ENCODE data around the gene IRF2BP1. TPM values are rescaled to one million over a fixed set of nuclear protein-coding genes. Genes with fewer than 3 reads are reported as not detected.

The IRF2BP1 gene
- total and polyA plus RNA-seq, 12 donors = 3.8 to 57.0 (median 35.8) TPM

DNA sequence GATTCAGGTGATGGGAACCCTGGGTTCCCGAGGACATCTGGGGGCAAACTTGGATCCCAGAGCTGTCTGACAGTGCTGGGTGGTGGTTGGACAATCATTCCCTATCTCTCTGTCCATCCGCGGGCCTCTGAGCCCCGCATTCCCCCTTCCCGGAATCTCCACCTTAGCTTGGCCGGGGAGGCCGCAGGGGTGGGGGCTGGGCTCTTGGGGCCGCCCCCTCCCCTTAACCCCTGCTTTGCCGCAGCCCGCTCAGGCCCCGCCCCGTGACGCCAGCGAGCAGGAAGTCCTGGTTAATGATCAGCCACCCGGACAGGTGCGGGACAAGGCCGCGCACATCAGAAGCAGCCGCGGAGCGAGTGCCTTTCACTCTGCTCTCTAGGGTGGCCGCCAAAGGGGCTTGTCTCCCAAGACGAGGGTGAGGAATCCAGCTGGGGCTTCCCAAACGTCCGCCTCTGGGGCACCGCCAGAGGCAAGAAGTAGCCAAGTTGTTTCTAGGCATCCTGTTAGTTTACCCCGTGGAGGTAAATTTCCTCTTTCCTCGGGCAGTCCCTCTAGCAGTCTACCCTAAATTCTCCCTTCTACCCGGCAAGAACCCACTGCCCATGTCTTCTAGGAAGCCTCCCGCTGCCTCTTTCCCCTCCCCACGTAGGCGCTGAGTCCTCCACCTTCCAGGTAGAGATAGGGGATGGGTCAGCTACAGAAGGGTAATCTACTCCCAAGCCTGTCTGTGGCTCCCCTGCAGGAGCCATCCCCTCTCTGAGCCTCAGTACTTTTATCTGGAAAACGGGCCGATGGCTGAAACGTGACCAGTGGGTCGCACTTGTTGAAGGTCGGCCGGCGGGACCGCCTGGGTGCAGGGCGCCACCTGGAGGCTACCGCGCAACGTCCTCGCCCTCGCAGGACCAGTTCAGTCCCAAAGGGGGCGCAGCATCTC lies 3.0 kb downstream of the IRF2BP1 start:
- H3K36me3 ChIP-seq (replicated peaks in 1 of 2) = peaks cover 0 to 9% of the 10 kb centered on the region in 2 donors
- H3K27me3 ChIP-seq = no peaks in the 10 kb centered on the region
- peak overlapping the region in 1 of 5 donors; percentile 29 for H3K27ac ChIP-seq
- no peaks in the 10 kb centered on the region for H3K9me3 ChIP-seq (replicated peaks in 1 of 3)
- DNase-seq = peak; percentile 72 to 93 (median 87)
- H3K4me1 ChIP-seq (replicated peaks in 1 of 2) = peaks cover 4 to 41% of the 10 kb centered on the region in 2 donors
- H3K4me3 ChIP-seq = peak overlapping the region in 1 of 4 donors; percentile 52
- TF ChIP-seq POLR2A (IDR thresholded peaks at IDR 0.05) = no peak
- TF ChIP-seq, protein P1, sequence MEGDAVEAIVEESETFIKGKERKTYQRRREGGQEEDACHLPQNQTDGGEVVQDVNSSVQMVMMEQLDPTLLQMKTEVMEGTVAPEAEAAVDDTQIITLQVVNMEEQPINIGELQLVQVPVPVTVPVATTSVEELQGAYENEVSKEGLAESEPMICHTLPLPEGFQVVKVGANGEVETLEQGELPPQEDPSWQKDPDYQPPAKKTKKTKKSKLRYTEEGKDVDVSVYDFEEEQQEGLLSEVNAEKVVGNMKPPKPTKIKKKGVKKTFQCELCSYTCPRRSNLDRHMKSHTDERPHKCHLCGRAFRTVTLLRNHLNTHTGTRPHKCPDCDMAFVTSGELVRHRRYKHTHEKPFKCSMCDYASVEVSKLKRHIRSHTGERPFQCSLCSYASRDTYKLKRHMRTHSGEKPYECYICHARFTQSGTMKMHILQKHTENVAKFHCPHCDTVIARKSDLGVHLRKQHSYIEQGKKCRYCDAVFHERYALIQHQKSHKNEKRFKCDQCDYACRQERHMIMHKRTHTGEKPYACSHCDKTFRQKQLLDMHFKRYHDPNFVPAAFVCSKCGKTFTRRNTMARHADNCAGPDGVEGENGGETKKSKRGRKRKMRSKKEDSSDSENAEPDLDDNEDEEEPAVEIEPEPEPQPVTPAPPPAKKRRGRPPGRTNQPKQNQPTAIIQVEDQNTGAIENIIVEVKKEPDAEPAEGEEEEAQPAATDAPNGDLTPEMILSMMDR (IDR thresholded peaks at IDR 0.05) = peak; percentile 85 to 98 (median 91)
- WGBS, 4 donors = 11 to 16% (median 13%) methylated on average over 21 to 47 of the region's 47 CpGs
- intact Hi-C loops (cut with DNase I) = loop anchor here in 1 of 2 donors (5.0 kb wide), 1 partner anchor 66 kb away; the partner anchor contains the start of gene RSPH6A

DNA sequence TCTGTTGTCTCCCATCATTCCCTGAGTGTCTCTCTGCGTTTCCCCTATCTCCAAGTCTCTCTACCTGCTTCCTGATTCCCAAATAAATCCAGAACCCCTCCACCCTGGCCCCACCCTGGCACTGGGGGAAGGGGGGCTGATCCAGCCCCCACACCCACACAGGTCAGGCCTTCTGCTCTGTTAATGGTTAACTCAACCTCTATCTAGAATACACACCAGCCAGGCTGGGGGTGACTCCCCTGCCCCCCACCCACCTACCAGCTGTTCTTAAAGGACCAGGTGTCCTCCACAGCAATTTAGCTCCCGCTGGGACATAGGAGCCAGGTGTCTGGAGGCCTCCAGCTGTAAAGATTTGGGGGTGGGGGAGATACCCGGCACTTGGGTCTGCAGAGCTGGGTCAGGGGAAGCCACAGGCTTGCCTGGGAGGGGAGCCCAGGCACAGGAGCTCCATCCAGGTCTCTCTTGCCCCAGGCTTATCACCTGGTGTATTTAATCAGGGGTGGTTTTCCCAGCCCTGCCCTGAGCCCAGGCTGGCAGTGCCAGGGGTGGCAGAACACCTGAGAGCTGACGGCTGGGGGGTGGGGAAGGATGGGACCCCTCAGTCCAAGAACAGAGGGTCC lies 3.9 kb downstream of the IRF2BP1 start:
- intact Hi-C loops (cut with DNase I) = loop anchor here in 1 of 2 donors (5.0 kb wide), 1 partner anchor 65 kb away; the partner anchor contains the start of gene RSPH6A
- Histone ChIP-seq H3K36me3 (replicated peaks in 1 of 2) (peaks cover 0 to 9% of the 10 kb centered on the region in 2 donors), H3K9me3 (replicated peaks in 1 of 3) (no peaks in the 10 kb centered on the region), H3K27me3 (no peaks in the 10 kb centered on the region), H3K27ac (no peak overlapping the region), H3K4me3 (peak overlapping the region in 1 of 4 donors; percentile 52), H3K4me1 (replicated peaks in 1 of 2) (peaks cover 4 to 33% of the 10 kb centered on the region in 2 donors)
- WGBS, 4 donors = 41 to 70% (median 60%) methylated on average over 3 to 4 of the region's 4 CpGs
- TF ChIP-seq, protein P1 (IDR thresholded peaks at IDR 0.05) = no peak
- TF ChIP-seq POLR2A (IDR thresholded peaks at IDR 0.05) = no peak
- no peak for DNase-seq

DNA sequence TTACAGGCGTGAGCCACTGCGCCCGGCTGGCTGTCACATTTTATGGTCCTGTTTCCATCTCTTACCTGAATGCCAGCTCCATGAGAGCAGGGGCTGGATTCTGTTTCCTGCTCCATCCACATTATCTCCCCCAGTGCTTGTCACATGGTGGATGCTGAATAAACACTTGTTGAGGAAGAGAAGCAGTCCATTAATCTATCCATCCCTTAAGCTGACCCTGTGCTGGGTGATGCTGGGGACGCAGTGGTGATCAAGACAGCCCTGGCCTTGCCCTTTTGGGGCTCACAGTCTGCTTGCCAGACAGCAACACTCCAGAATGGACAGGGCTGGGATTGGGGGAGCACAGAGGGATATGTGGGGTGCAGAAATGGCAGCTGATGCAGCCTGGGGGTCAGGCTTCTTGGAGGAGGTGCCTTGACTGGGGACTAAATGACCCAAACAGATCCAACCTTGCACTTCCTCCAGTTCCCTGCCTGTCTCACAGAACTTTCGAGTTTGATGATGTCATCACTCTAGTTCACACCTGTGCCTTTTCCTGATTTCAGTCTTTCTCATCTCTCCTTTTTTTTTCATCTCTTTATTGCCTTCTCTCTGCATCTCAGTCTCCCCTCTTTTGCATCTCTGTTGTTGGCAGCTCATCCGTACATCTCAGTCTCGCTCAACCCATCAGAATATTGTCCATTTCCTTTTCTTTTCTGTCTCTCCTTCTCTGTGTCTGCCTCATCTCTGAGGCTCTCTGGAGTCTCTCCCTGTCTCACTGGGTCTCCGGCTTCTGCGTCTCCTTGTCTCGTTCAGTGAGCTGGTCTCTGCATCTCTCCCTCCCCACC lies 4.6 kb downstream of the IRF2BP1 start:
- TF ChIP-seq, protein P1 (IDR thresholded peaks at IDR 0.05) = no peak
- no peak for TF ChIP-seq POLR2A (IDR thresholded peaks at IDR 0.05)
- Histone ChIP-seq H3K27ac (no peak overlapping the region), H3K9me3 (replicated peaks in 1 of 3) (no peaks in the 10 kb centered on the region), H3K4me1 (replicated peaks in 1 of 2) (peaks cover 4 to 33% of the 10 kb centered on the region in 2 donors), H3K4me3 (no peak overlapping the region), H3K27me3 (no peaks in the 10 kb centered on the region), H3K36me3 (replicated peaks in 1 of 2) (peaks cover 0 to 9% of the 10 kb centered on the region in 2 donors)
- intact Hi-C loops (cut with DNase I) = loop anchor here in 1 of 2 donors (5.0 kb wide), 1 partner anchor 64 kb away; the partner anchor contains the start of gene RSPH6A
- WGBS, 4 donors = 73 to 80% (median 76%) methylated on average over 10 of the region's 10 CpGs
- no peak for DNase-seq

Measured in adrenal gland (tissue), 12 donors.